GM10248 (cell line): ENCODE results near the gene FTCD.
"Not testable (repeated sequence)": the region's sequence is repeated elsewhere in the genome, so short reads cannot be mapped to it uniquely, and the experiment has no call there.

ENCODE experiments used
- CTCF ChIA-PET: fragments of 300-600 bp; sonication (Branson Sonifier 250); formaldehyde crosslinking; extraction: SDS; loops from one replicate; lab custom pipeline; 2021; ENCODE audit warnings: antibody characterized with exemption; lab: Yijun Ruan, JAX
- POLR2A ChIA-PET: fragments of 350-650 bp; sonication (Branson Sonifier 250); formaldehyde crosslinking; extraction: SDS; loops from one replicate; lab custom pipeline; 2020; ENCODE audit warnings: antibody characterized with exemption; lab: Yijun Ruan, JAX
- DNase-seq: peaks from one replicate; pipeline ENCODE4 v3.0.0; 2012; ENCODE audit errors: extremely low spot score
- TF ChIP-seq, protein P1 (sequence below): IDR thresholded peaks from 2 replicates; pipeline ENCODE4 v1.5.1; 2012; ENCODE audit warnings: mild to moderate bottlenecking, low read depth; ENCODE audit errors: extremely low read depth, missing control alignments, control extremely low read depth

The FTCD gene

DNA sequence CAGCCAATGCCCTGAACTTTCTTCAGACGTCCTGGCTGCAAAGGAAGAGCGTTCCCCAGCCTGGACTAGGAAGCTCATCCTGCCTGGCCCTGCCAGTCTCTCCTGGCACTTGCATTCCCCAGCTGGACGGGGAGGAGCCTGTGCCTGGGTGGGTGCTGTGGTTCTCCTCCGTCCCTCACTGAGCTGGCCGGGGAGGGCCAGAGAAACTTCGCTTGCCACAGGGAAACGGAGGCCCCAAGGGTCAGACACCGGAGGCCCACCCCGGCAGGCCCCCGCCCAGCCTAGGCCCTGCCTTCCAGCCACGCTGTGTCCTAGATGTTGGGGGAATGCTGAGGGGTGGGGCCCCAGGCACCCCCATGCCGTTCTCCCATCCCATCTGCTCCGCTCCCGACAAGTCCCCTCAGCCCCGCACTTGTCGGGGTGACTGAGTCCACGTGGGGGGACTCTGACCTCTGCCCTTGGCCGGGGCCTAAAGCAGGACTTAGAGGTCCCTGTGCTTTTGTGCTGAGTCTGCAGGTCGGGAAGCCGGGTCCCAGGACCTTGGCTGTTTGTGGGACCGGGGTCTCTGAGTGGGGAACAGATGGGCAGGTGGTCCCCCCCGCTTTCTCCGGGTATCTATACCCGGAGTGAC is 4.8 kb downstream of the FTCD start:
- POLR2A ChIA-PET = no interaction called here
- TF ChIP-seq, protein P1, sequence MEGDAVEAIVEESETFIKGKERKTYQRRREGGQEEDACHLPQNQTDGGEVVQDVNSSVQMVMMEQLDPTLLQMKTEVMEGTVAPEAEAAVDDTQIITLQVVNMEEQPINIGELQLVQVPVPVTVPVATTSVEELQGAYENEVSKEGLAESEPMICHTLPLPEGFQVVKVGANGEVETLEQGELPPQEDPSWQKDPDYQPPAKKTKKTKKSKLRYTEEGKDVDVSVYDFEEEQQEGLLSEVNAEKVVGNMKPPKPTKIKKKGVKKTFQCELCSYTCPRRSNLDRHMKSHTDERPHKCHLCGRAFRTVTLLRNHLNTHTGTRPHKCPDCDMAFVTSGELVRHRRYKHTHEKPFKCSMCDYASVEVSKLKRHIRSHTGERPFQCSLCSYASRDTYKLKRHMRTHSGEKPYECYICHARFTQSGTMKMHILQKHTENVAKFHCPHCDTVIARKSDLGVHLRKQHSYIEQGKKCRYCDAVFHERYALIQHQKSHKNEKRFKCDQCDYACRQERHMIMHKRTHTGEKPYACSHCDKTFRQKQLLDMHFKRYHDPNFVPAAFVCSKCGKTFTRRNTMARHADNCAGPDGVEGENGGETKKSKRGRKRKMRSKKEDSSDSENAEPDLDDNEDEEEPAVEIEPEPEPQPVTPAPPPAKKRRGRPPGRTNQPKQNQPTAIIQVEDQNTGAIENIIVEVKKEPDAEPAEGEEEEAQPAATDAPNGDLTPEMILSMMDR = no peak
- CTCF ChIA-PET = interaction anchor here (1.7 to 5.3 kb wide), 2 partner anchors 8 to 179 kb away, joined by 4 to 54 read pairs; no protein-coding TSS in a partner anchor
- no peak for DNase-seq

DNA sequence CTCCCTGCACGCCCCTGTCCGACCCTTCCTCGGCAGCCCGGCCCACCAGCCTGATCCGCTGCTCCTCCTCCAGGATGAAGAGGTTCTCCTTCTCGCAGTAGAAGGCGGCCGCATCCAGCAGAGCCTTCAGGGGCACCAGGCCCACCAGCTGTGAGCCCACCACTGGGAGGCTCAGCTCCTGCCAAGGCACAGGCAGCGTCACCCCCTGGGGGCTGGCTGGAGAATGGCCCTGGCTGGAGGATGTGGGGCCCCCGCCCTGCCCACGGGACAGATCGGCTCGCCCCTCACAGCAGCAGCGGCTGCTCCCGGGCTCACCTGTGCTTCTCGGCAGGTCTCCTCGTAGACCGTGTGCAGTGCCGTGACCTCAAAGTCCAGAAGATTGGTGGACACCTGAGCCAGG is 5.3 kb downstream of the FTCD start:
- no peak for DNase-seq
- TF ChIP-seq, protein P1 = no peak
- ChIA-PET CTCF (interaction anchor here (1.7 kb wide), 1 partner anchor 179 kb away, joined by 4 read pairs; no protein-coding TSS in a partner anchor), POLR2A (no interaction called here)

DNA sequence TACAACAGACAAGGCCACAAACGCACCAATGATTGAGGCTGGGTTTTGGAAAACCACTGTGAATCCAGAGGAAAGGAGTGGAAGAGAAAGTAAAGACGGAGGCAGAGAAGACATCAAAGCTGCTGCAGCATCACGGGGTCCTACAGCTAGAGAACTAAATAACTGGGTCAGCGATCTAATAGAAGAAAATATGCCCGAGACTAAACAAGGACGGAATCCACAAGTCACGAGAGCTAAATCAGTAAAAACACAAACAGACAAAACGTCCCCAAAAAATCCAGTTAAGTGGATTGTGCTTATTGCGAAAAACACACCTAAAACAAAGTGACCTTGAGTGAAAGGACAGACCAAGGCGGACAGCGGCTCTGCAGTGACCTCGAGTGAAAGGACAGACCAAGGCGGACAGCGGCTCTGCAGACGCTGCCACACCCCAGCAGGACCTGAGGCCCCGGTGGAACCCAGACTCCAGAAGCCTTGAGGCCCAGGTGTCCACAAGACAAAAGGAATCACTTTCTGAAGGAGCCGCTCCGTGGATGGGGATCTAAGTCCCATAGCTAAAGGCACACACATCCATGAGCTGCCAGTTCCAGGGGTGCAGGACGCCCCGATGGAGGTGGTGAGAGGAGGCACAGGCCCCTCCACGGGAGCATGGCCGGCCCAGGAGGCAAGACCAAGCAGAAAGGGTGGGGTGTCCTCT is 6.0 kb downstream of the FTCD start:
- TF ChIP-seq, protein P1 = no peak
- DNase-seq = no peak
- ChIA-PET CTCF (interaction anchor here (1.7 kb wide), 1 partner anchor 178 kb away, joined by 4 read pairs; no protein-coding TSS in a partner anchor), POLR2A (interaction anchor here (0.6 kb wide), 1 partner anchor 142 kb away, joined by 3 read pairs; no protein-coding TSS in a partner anchor)

DNA sequence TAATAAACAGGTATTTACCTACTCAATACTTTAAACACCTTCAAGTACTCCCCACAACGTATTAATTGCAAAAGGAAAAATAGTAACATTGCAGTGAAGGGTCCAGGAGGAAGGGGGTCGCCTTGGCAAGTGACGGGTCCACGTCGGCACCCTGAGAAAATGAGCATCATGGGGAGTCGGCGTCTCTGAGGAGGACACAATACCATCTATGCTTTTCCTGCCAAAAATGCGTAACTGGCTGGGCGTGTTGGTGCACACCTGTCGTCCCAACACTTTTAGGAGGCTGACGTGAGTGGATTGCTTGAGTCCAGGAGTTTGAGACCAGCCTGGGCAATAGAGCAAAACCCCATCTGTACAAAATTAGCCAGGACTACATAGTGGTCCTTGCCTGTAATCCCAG is 7.3 kb downstream of the FTCD start:
- POLR2A ChIA-PET = no interaction called here
- CTCF ChIA-PET = no interaction called here
- TF ChIP-seq, protein P1 = no peak
- no peak for DNase-seq

DNA sequence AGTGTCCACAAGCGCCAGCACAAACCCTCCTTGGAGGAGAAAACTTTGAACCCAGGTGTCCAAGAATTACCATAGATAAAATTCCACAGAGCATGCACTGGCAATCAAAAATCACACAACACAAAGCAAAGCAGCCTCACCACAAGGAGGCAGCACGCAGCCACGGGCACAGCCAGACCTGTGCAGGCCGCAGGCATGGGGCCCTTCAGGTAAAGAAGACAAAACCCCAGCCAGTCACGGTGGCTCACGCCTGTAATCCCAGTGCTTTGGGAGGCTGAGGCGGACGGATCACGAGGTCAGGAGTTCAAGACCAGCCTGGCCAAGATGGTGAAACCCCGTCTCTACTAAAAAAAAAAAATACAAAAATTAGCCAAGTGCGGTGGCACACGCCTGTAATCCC is 8.0 kb downstream of the FTCD start:
- CTCF ChIA-PET = interaction anchor here (1.6 kb wide), 1 partner anchor 86 kb away, joined by 3 read pairs; no protein-coding TSS in a partner anchor
- DNase-seq = peak; percentile 55
- POLR2A ChIA-PET = not testable (repeated sequence)
- TF ChIP-seq, protein P1 = peak; percentile 65

DNA sequence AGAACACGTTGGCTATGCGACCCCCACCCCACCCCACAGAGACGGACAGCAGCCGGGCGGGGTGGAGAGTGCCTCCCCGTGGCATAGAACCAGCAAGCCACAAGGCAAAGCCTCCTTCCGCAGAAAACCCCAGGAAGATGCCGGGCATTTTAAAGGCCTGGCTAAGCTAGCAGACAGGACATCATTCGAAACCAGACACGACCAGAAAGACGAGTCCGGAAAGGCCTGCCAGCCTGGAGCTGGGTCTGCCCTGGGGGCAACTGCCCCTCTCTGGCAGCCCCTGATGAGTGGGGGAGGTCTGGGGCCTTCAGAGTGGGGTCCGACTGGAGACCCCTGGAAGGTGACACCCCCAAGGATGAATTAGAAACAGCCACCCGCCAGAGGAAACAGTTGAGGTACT is 8.5 kb downstream of the FTCD start:
- TF ChIP-seq, protein P1 = no peak
- DNase-seq = no peak
- ChIA-PET CTCF (interaction anchor here (1.6 kb wide), 1 partner anchor 87 kb away, joined by 3 read pairs; no protein-coding TSS in a partner anchor), POLR2A (no interaction called here)
